ENCODE measurements around the gene IL18BP.

Gene IL18BP

GRCh38 chr11:71998649-71999310, at the start of gene IL18BP:
Gene IL18BP, plus strand, starts transcription at chr11:71998909. Its CDS starts 1,076 bp downstream, at chr11:71999985.
- H3K27ac ChIP-seq = no peak within 1 kb of the TSS
- TF ChIP-seq CTCF (conservative IDR thresholded peaks at IDR 0.05) (no peak), ZFX (IDR thresholded peaks at IDR 0.05) (no peak)

- TF ChIP-seq CTCF (conservative IDR thresholded peaks at IDR 0.05) = no peak
- no peak for TF ChIP-seq ZFX (IDR thresholded peaks at IDR 0.05)
- no peak overlapping the region for H3K27ac ChIP-seq
Observed at GRCh38 chr11:71949034-71949433, 49.7 kb upstream of the IL18BP start.

- TF ChIP-seq ZFX (IDR thresholded peaks at IDR 0.05) (no peak), CTCF (conservative IDR thresholded peaks at IDR 0.05) (no peak)
- H3K27ac ChIP-seq = no peak overlapping the region
Observed at GRCh38 chr11:71951741-71952310, 46.9 kb upstream of the IL18BP start.

- H3K27ac ChIP-seq = no peak overlapping the region
Observed at GRCh38 chr11:71955898-71956456, 42.7 kb upstream of the IL18BP start.

GRCh38 chr11:71962428-71963038, 36.2 kb upstream of the IL18BP start:
- TF ChIP-seq ZFX (IDR thresholded peaks at IDR 0.05) (no peak), CTCF (conservative IDR thresholded peaks at IDR 0.05) (no peak)
- H3K27ac ChIP-seq = no peak overlapping the region

More at GRCh38 chr11:71955898-71956456, 42.7 kb upstream of the IL18BP start:
- TF ChIP-seq CTCF (conservative IDR thresholded peaks at IDR 0.05) (no peak), ZFX (IDR thresholded peaks at IDR 0.05) (no peak)

GRCh38 chr11:71963468-71963867, 35.2 kb upstream of the IL18BP start:
- TF ChIP-seq ZFX (IDR thresholded peaks at IDR 0.05) (no peak), CTCF (conservative IDR thresholded peaks at IDR 0.05) (no peak)

GRCh38 chr11:71964641-71965040, 34.1 kb upstream of the IL18BP start:
- no peak overlapping the region for H3K27ac ChIP-seq
- TF ChIP-seq ZFX (IDR thresholded peaks at IDR 0.05) = no peak
- no peak for TF ChIP-seq CTCF (conservative IDR thresholded peaks at IDR 0.05)

More at GRCh38 chr11:71963468-71963867, 35.2 kb upstream of the IL18BP start:
- no peak overlapping the region for H3K27ac ChIP-seq

Measured in C4-2B (cell line).